HG03460 (cell line): ENCODE results near the gene ARID2.

Source experiments
- ATAC-seq: cut with Tn5 transposase; IDR thresholded peaks from one replicate; pipeline ENCODE4 v1.9.1; 2021; ENCODE audit not compliant: unreplicated experiment

Gene ARID2

GRCh38 chr12:45762185-45763110 lies 32.9 kb downstream of the ARID2 start:
- ATAC-seq = no peak

GRCh38 chr12:45763381-45763780 lies 33.9 kb downstream of the ARID2 start:
- ATAC-seq = no peak

GRCh38 chr12:45768194-45768593 lies 38.7 kb downstream of the ARID2 start:
- no peak for ATAC-seq

GRCh38 chr12:45773747-45774146 lies 44.2 kb downstream of the ARID2 start:
- no peak for ATAC-seq

GRCh38 chr12:45774508-45775162 lies 45.1 kb downstream of the ARID2 start:
- ATAC-seq = no peak

GRCh38 chr12:45775465-45775864 lies 46.0 kb downstream of the ARID2 start:
- no peak for ATAC-seq

- ATAC-seq = no peak
These were observed 46.5 kb downstream of the ARID2 start for GRCh38 chr12:45775964-45776363.

GRCh38 chr12:45779936-45780335 lies 50.4 kb downstream of the ARID2 start:
- ATAC-seq = no peak

GRCh38 chr12:45781080-45781479 lies 51.6 kb downstream of the ARID2 start:
- no peak for ATAC-seq

- no peak for ATAC-seq
These were observed 55.8 kb downstream of the ARID2 start for GRCh38 chr12:45785315-45785714.

- peak; percentile 73 for ATAC-seq
These were observed 59.5 kb downstream of the ARID2 start for GRCh38 chr12:45789025-45789424.

- ATAC-seq = no peak
These were observed 64.9 kb downstream of the ARID2 start for GRCh38 chr12:45794422-45794821.

GRCh38 chr12:45801625-45802024 lies 72.1 kb downstream of the ARID2 start:
- no peak for ATAC-seq

- no peak for ATAC-seq
These were observed 73.6 kb downstream of the ARID2 start for GRCh38 chr12:45803111-45803510.

GRCh38 chr12:45816652-45817051 lies 87.1 kb downstream of the ARID2 start:
- no peak for ATAC-seq

GRCh38 chr12:45827974-45828373 lies 98.5 kb downstream of the ARID2 start:
- no peak for ATAC-seq

- no peak for ATAC-seq
These were observed 98.9 kb downstream of the ARID2 start for GRCh38 chr12:45828402-45828801.

GRCh38 chr12:45831590-45831989 lies 102.1 kb downstream of the ARID2 start:
- no peak for ATAC-seq

GRCh38 chr12:45833401-45833800 lies 103.9 kb downstream of the ARID2 start:
- ATAC-seq = no peak

- ATAC-seq = no peak
These were observed 105.3 kb downstream of the ARID2 start for GRCh38 chr12:45834809-45835208.

GRCh38 chr12:45839917-45840316 lies 110.4 kb downstream of the ARID2 start:
- no peak for ATAC-seq

- ATAC-seq = no peak
These were observed 119.8 kb downstream of the ARID2 start for GRCh38 chr12:45849289-45849688.
